ENCODE data around the gene SH3RF3. TPM values are rescaled to one million over a fixed set of nuclear protein-coding genes. Genes with fewer than 3 reads are reported as not detected.
A peak's percentile ranks its signal among the peaks of the same experiment; 100 is the strongest.

The SH3RF3 gene
- total RNA-seq, 4 donors from 2014 or later, result 2.4 to 5.5 (median 2.9) TPM

DNA sequence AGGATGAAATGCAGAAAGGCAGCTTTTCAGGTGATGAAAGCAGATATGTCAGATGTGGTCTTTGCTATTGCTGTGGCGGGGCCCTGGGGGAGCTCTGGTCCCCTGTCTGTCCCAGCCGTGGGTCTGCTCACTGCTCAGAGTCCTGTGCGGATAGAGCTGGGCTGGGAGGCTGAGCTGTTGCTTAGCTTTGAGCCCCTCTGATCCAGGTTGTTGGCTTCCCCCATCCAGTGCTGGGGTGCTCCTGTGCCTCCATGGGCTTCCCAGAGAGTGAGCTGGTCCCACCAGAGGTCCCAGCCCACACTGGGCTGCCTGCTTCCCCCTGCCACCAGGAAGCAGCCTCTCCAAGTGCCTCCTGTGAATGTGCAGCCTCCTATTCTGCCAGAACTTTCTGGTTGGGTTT, 55.4 kb downstream of the SH3RF3 start:
- Histone ChIP-seq H3K4me1 (peaks cover 0 to 21% (median 16%) of the 10 kb centered on the region in 3 donors), H3K4me3 (no peak overlapping the region), H3K27me3 (no peaks in the 10 kb centered on the region), H3K36me3 (no peaks in the 10 kb centered on the region), H3K27ac (peak overlapping the region in 3 of 4 donors; percentile 47 to 82 (median 57)), H3K9me3 (no peaks in the 10 kb centered on the region)
- DNase-seq, result no peak
- no peak for TF ChIP-seq POLR2A (IDR thresholded peaks at IDR 0.05)
- TF ChIP-seq, protein P1, sequence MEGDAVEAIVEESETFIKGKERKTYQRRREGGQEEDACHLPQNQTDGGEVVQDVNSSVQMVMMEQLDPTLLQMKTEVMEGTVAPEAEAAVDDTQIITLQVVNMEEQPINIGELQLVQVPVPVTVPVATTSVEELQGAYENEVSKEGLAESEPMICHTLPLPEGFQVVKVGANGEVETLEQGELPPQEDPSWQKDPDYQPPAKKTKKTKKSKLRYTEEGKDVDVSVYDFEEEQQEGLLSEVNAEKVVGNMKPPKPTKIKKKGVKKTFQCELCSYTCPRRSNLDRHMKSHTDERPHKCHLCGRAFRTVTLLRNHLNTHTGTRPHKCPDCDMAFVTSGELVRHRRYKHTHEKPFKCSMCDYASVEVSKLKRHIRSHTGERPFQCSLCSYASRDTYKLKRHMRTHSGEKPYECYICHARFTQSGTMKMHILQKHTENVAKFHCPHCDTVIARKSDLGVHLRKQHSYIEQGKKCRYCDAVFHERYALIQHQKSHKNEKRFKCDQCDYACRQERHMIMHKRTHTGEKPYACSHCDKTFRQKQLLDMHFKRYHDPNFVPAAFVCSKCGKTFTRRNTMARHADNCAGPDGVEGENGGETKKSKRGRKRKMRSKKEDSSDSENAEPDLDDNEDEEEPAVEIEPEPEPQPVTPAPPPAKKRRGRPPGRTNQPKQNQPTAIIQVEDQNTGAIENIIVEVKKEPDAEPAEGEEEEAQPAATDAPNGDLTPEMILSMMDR (IDR thresholded peaks at IDR 0.05), result no peak
- intact Hi-C loops (cut with DNase I), result no loop called here
- 100% methylated on average over 3 of the region's 3 CpGs; no CpG with 5 or more reads in 1 of the 2 donors for WGBS, 2 donors

DNA sequence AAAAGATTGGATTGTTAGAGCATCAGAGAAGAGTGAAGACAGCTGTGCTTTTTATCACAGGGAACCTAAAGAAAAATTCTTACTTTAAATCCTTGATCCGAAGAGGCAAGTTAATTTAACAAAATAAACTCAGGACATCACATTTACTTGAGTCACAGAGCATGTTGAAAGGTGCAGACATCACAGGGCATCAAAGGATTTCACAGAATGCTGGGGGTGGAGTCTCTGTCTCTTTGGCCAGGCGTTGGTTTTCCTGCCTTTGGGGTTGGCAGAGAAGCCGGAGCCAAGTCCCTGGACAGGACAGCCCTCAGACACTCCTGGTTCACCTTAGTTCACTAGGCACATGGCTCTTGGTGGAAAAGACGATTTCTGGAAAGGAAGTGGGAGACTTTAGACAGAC, 56.3 kb downstream of the SH3RF3 start:
- intact Hi-C loops (cut with DNase I), result no loop called here
- no peaks in the 10 kb centered on the region for H3K27me3 ChIP-seq
- DNase-seq, result no peak
- no peak overlapping the region for H3K4me3 ChIP-seq
- WGBS, 2 donors, result 12 to 13% methylated on average over 4 of the region's 4 CpGs
- no peak for TF ChIP-seq POLR2A (IDR thresholded peaks at IDR 0.05)
- TF ChIP-seq, protein P1 (IDR thresholded peaks at IDR 0.05), result no peak
- H3K27ac ChIP-seq, result peak overlapping the region; percentile 40 to 87 (median 70)
- peaks cover 0 to 21% (median 16%) of the 10 kb centered on the region in 3 donors for H3K4me1 ChIP-seq
- no peaks in the 10 kb centered on the region for H3K9me3 ChIP-seq
- H3K36me3 ChIP-seq, result no peaks in the 10 kb centered on the region

DNA sequence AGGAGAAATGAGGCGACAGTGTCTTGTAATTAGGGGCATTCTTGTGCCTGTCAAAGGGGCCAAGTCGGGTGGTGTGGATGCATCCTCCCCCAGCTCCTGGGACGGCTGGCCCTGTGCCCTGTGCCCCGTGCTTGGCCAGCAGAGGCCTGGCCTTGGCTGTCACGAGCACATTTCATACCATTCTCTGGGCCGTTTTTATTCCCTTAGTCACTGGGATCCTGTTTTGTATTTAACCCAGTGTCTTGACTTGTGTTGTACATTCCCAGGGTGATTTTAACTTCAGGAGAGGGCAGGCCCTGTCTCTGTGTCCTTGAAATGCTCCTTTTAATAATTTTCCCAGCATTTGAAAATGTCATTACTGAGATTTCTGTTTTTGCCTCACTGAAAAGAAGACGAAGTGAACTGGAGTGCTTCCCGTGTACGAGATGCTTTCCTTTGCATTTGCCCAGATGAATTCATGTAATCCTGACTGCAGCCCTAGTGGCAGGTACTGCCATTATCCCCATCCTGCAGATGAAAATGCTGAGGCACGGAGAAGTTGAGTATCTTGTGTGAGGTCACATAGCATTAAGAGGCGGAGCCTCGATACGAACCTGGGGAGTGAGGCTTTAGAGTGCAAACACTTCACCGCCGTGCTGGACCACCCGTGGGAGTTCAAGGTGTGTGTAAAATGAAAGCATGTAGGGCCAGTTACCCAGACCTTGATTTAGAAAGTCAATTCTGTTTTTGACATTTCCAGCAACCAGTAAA, 57.0 kb downstream of the SH3RF3 start:
- no peaks in the 10 kb centered on the region for H3K9me3 ChIP-seq
- H3K4me3 ChIP-seq, result no peak overlapping the region
- peak overlapping the region; percentile 40 to 87 (median 70) for H3K27ac ChIP-seq
- intact Hi-C loops (cut with DNase I), result no loop called here
- H3K4me1 ChIP-seq, result peaks cover 0 to 21% (median 16%) of the 10 kb centered on the region in 3 donors
- DNase-seq, result no peak
- WGBS, 2 donors, result 66 to 71% methylated on average over 12 to 16 of the region's 16 CpGs
- TF ChIP-seq POLR2A (IDR thresholded peaks at IDR 0.05), result no peak
- TF ChIP-seq, protein P1 (IDR thresholded peaks at IDR 0.05), result no peak
- no peaks in the 10 kb centered on the region for H3K27me3 ChIP-seq
- no peaks in the 10 kb centered on the region for H3K36me3 ChIP-seq

DNA sequence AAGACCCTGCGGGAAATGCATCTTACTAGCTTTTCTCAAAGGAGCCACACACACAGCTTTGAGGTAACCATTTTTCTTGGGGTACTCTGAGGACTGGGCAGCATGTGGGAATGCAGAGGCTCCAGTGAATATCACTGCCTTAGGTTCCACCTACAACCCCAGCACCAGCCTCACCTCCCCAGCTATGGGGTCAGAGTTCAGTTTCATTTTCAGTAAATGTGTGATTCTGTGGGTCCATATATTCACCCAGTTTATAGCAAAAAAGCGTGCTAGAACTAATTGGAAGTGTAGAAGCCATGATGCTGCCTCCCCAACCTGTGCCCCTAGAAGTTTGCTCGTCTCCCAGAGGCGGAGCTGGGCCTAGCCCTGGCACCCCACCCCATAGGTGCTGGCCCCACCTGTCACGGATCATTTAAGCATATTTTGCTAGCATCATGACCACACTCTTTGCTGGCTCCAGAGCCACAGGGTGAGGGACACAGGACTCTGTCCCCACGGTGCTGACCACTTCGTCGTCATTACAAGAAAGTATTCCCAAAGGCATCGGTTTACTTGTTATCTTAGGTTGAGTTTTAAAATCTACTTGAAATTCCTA, 57.7 kb downstream of the SH3RF3 start:
- no peak overlapping the region for H3K4me3 ChIP-seq
- WGBS, 2 donors, result 81 to 96% methylated on average over 8 of the region's 9 CpGs
- intact Hi-C loops (cut with DNase I), result no loop called here
- TF ChIP-seq, protein P1 (IDR thresholded peaks at IDR 0.05), result no peak
- TF ChIP-seq POLR2A (IDR thresholded peaks at IDR 0.05), result no peak
- no peaks in the 10 kb centered on the region for H3K9me3 ChIP-seq
- H3K27me3 ChIP-seq, result no peaks in the 10 kb centered on the region
- no peak for DNase-seq
- H3K27ac ChIP-seq, result peak overlapping the region in 3 of 4 donors; percentile 57 to 87 (median 82)
- H3K36me3 ChIP-seq, result no peaks in the 10 kb centered on the region
- H3K4me1 ChIP-seq, result peaks cover 0 to 21% (median 16%) of the 10 kb centered on the region in 3 donors
